CD4-positive, alpha-beta memory T cell (primary cell): Measurements from ENCODE around the gene DAPK2. TPM values are rescaled to one million over a fixed set of nuclear protein-coding genes. Genes with fewer than 3 reads are reported as not detected.
A peak's percentile ranks its signal among the peaks of the same experiment; 100 is the strongest.

Experiments used
- CTCF ChIA-PET: fragments of 350-600 bp; sonication (Branson Sonifier 250); formaldehyde crosslinking; loops from one replicate; lab custom pipeline; 2021; ENCODE audit warnings: inconsistent platforms; ENCODE audit not compliant: partially characterized antibody; lab: Charles Lee
- POLR2A ChIA-PET: fragments of 350-600 bp; sonication (Branson Sonifier 250); formaldehyde crosslinking; loops from one replicate; lab custom pipeline; 2021; ENCODE audit not compliant: partially characterized antibody; lab: Charles Lee
- DNase-seq, 5 donors: peaks; one replicate each; pipeline versions ENCODE4 v3.0.0 to v3.0.0-alpha.2; 2020 to 2022; ENCODE audit warnings: mixed read lengths in 1 of 5
- H3K27ac ChIP-seq: one replicate; pipeline ENCODE4 v1.7.0; 2013; ENCODE audit warnings: low read depth, low read length
- H3K27me3 ChIP-seq: 2 replicates; pipeline ENCODE4 v1.7.0; 2013; ENCODE audit warnings: mild to moderate bottlenecking, low read length, moderate library complexity; ENCODE audit not compliant: insufficient read depth
- H3K36me3 ChIP-seq: 2 replicates; pipeline ENCODE4 v1.7.0; 2013; ENCODE audit warnings: mild to moderate bottlenecking, low read length, moderate library complexity; ENCODE audit not compliant: insufficient read depth
- H3K4me1 ChIP-seq: 2 replicates; pipeline ENCODE4 v1.7.0; 2013; ENCODE audit warnings: mild to moderate bottlenecking, low read length, moderate library complexity; ENCODE audit not compliant: insufficient read depth
- H3K4me3 ChIP-seq, 2 donors: one replicate each; pipeline ENCODE4 v1.7.0; 2013; ENCODE audit warnings: low read length in 2 of 2, mild to moderate bottlenecking in 1 of 2
- H3K9me3 ChIP-seq, 2 donors: one replicate each; pipeline ENCODE4 v1.7.0; 2013; ENCODE audit warnings: low read length in 2 of 2, control low read depth in 1 of 2; ENCODE audit not compliant: control insufficient read depth in 1 of 2
- H3K27ac Mint-ChIP-seq, 7 donors: one replicate each; pipeline ENCODE4 v1.8.0; 2020 to 2021; ENCODE audit warnings: mixed read lengths in 7 of 7, mild to moderate bottlenecking in 6 of 7, inconsistent platforms in 3 of 7, moderate library complexity in 3 of 7
- H3K27me3 Mint-ChIP-seq, 2 donors: one replicate each; pipeline ENCODE4 v1.8.0; 2020 to 2021; ENCODE audit warnings: mixed read lengths in 2 of 2
- H3K36me3 Mint-ChIP-seq, 2 donors: one replicate each; pipeline ENCODE4 v1.8.0; 2020 to 2021; ENCODE audit warnings: mixed read lengths in 2 of 2, inconsistent platforms in 1 of 2, mild to moderate bottlenecking in 1 of 2
- H3K4me1 Mint-ChIP-seq, 4 donors: one replicate each; pipeline ENCODE4 v1.8.0; 2020 to 2021; ENCODE audit warnings: mixed read lengths in 4 of 4, mild to moderate bottlenecking in 1 of 4
- H3K4me3 Mint-ChIP-seq, 8 donors: one replicate each; pipeline ENCODE4 v1.8.0; 2020 to 2021; ENCODE audit warnings: mixed read lengths in 8 of 8, mild to moderate bottlenecking in 7 of 8, moderate library complexity in 6 of 8, inconsistent platforms in 3 of 8
- H3K9me3 Mint-ChIP-seq, 8 donors: one replicate each; pipeline ENCODE4 v1.8.0; 2020 to 2021; ENCODE audit warnings: mixed read lengths in 8 of 8, mild to moderate bottlenecking in 5 of 8, inconsistent platforms in 3 of 8, moderate library complexity in 1 of 8
- intact Hi-C: fragments of 100-400 bp; cut with micrococcal nuclease; formaldehyde crosslinking; loops from one replicate; pipeline ENCODE4 v1.15.1; 2023
- polyA plus RNA-seq, 2 donors: library from polyadenylated mRNA; unstranded; fragments of 300-500 nt; fragmentation: Illumina TruSeq; gene quantifications; one replicate each; pipeline ENCODE4 v1.2.3, GENCODE V29; 2021
- total RNA-seq, 2 experiments: library from RNA; stranded (reverse); gene quantifications; one replicate each; pipeline ENCODE4 v1.2.3, GENCODE V29; 2021

The DAPK2 gene
- total and polyA plus RNA-seq, 4 experiments from 2014 or later = 0.93 to 2.9 (median 2.3) TPM; not detected in 1

DNA sequence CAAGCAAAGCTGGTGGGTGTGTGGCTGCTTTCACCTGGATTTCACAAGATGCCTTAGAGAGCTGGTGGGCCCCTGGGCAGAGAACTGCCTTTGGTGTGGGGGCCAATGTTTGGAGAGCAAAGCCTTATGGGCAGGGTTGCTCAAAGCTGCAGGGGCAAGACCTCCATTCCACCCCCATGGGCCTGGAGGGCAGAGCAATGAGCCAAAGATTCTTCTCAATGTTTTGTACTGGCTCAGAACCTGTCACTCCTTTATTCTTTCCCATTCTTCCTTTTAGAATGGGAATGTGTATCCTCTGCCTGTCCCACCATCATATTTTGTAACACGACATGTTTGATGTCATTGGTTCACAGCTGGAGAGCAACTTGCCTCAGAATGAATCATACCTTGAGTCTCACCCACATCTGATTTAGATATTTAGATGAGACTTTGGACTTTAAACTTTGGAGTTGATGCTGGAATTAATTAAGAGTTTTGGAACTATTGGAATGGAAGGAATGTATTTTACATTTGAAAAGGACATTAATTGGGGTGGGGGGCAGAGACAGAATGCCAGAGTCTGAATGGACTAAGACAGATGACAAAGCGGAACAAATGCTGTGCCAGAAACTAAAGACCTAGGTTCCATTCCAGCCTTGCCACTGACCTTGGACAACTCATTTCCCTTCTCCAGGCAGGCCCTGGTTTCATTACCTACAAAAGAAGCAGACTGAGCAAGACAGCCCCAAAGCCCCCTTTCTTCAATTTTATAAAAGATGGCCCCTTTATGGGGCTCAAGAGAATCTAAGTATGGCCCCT is 72.9 kb downstream of the DAPK2 start:
- Mint-ChIP-seq H3K4me1 (peaks cover 22 to 41% (median 31%) of the 10 kb centered on the region in 4 donors), H3K27me3 (peaks cover 0 to 1% of the 10 kb centered on the region in 2 donors), H3K4me3 (no peak overlapping the region), H3K36me3 (no peaks in the 10 kb centered on the region), H3K27ac (peak overlapping the region in 1 of 7 donors; percentile 53), H3K9me3 (no peaks in the 10 kb centered on the region)
- Histone ChIP-seq H3K27me3 (no peaks in the 10 kb centered on the region), H3K27ac (no peak overlapping the region), H3K9me3 (no peaks in the 10 kb centered on the region), H3K4me3 (no peak overlapping the region), H3K36me3 (no peaks in the 10 kb centered on the region), H3K4me1 (peaks cover 32% of the 10 kb centered on the region)
- POLR2A ChIA-PET = no interaction called here
- intact Hi-C loops = no loop called here
- CTCF ChIA-PET = interaction anchor here (1.7 kb wide), 1 partner anchor 28 kb away, joined by 6 read pairs; no protein-coding TSS in a partner anchor
- no peak for DNase-seq

- CTCF ChIA-PET = no interaction called here
- H3K4me1 Mint-ChIP-seq = peaks cover 22 to 47% (median 32%) of the 10 kb centered on the region in 4 donors
Measured at GRCh38 chr15:63972801-63973200, 73.5 kb downstream of the DAPK2 start.

GRCh38 chr15:63971904-63972303 is 74.4 kb downstream of the DAPK2 start:
- intact Hi-C loops = loop anchor here (1.0 kb wide), 1 partner anchor 38 kb away; no protein-coding TSS in a partner anchor
- Histone ChIP-seq H3K36me3 (no peaks in the 10 kb centered on the region), H3K4me3 (no peak overlapping the region), H3K4me1 (peaks cover 37% of the 10 kb centered on the region), H3K9me3 (no peaks in the 10 kb centered on the region), H3K27ac (peak overlapping the region; percentile 34), H3K27me3 (no peaks in the 10 kb centered on the region)
- H3K9me3 Mint-ChIP-seq = no peaks in the 10 kb centered on the region
- DNase-seq = no peak
- peak overlapping the region; percentile 84 to 99 (median 95) for H3K27ac Mint-ChIP-seq
- peaks cover 22 to 50% (median 33%) of the 10 kb centered on the region in 4 donors for H3K4me1 Mint-ChIP-seq
- peak overlapping the region in 4 of 8 donors; percentile 17 to 91 (median 86) for H3K4me3 Mint-ChIP-seq
- CTCF ChIA-PET = interaction anchor here (0.8 to 4.1 kb wide), 6 partner anchors 27 to 219 kb away, joined by 3 to 26 read pairs (median 4); partner anchors contain the start of gene DAPK2
- peaks cover 0 to 1% of the 10 kb centered on the region in 2 donors for H3K27me3 Mint-ChIP-seq
- H3K36me3 Mint-ChIP-seq = no peaks in the 10 kb centered on the region
- POLR2A ChIA-PET = interaction anchor here (1.0 to 2.1 kb wide), 5 partner anchors 27 to 138 kb away, joined by 3 to 26 read pairs (median 7); partner anchors contain the start of gene HERC1

More at GRCh38 chr15:63972801-63973200, 73.5 kb downstream of the DAPK2 start:
- H3K27me3 Mint-ChIP-seq = peaks cover 0 to 1% of the 10 kb centered on the region in 2 donors
- H3K27ac Mint-ChIP-seq = peak overlapping the region in 2 of 7 donors; percentile 26 to 94
- no peaks in the 10 kb centered on the region for H3K36me3 ChIP-seq
- no peaks in the 10 kb centered on the region for H3K36me3 Mint-ChIP-seq
- DNase-seq = no peak
- no peaks in the 10 kb centered on the region for H3K9me3 Mint-ChIP-seq
- H3K27me3 ChIP-seq = no peaks in the 10 kb centered on the region
- intact Hi-C loops = no loop called here
- H3K27ac ChIP-seq = no peak overlapping the region
- H3K4me3 Mint-ChIP-seq = no peak overlapping the region
- no peak overlapping the region for H3K4me3 ChIP-seq
- POLR2A ChIA-PET = interaction anchor here (1.0 kb wide), 1 partner anchor 139 kb away, joined by 3 read pairs; the partner anchor contains the start of gene HERC1
- no peaks in the 10 kb centered on the region for H3K9me3 ChIP-seq
- H3K4me1 ChIP-seq = peaks cover 37% of the 10 kb centered on the region

- Mint-ChIP-seq H3K9me3 (no peaks in the 10 kb centered on the region), H3K4me3 (peak overlapping the region in 7 of 8 donors; percentile 67 to 91 (median 83)), H3K27me3 (no peaks in the 10 kb centered on the region), H3K27ac (peak overlapping the region; percentile 84 to 99 (median 95)), H3K36me3 (no peaks in the 10 kb centered on the region), H3K4me1 (peaks cover 22 to 50% (median 33%) of the 10 kb centered on the region in 4 donors)
- H3K4me1 ChIP-seq = peaks cover 37% of the 10 kb centered on the region
- peak overlapping the region; percentile 34 for H3K27ac ChIP-seq
- H3K9me3 ChIP-seq = no peaks in the 10 kb centered on the region
- no peaks in the 10 kb centered on the region for H3K27me3 ChIP-seq
- no peaks in the 10 kb centered on the region for H3K36me3 ChIP-seq
- peak overlapping the region in 1 of 2 donors; percentile 4 for H3K4me3 ChIP-seq
- peak; percentile 12 to 75 (median 29) for DNase-seq
- CTCF ChIA-PET = interaction anchor here (0.7 to 4.1 kb wide), 9 partner anchors 9 to 219 kb away, joined by 3 to 26 read pairs (median 3); partner anchors contain the start of gene DAPK2
- POLR2A ChIA-PET = interaction anchor here (1.1 to 2.1 kb wide), 5 partner anchors 26 to 79 kb away, joined by 3 to 26 read pairs (median 7); no protein-coding TSS in a partner anchor
- intact Hi-C loops = loop anchor here (1.0 kb wide), 1 partner anchor 39 kb away; no protein-coding TSS in a partner anchor
Measured at GRCh38 chr15:63971427-63971805, 74.9 kb downstream of the DAPK2 start.

DNA sequence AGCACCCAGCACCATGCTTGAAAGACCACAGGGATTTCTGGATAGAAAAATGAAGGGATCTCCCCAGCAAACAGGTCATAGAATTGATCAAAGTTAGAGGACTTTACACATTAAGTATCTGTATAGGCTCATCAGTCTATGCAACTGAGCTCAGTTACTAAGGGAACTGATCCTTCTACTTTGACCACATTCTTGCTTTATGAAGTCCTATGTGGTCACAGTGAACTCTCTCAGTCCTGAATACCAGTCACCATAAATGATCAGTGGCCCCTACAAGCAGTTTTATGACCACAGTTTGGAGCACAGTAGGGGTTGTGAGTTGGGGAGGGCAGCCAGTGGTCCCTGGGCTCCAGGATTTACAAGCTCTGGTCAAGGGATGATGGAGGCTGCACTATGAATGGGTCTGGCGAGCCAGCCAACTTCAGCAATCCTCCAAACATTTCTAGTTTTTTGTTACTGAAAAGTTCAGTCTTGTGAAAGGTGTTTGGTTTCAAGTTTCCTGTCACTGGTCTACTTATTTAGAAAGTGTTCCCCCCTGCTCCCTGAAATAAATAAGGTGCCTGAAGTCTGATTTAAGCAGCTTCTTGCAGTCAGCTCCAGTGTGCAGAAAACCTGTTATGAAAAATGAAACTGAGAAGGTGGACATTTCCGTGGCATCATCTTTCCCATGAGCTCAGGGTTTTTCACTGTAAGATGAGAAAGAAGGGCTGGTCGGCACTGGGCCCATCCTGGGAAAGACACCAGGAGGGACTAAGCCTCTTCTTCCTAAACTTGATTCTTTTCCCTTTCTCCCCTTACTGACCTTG is 75.5 kb downstream of the DAPK2 start:
- H3K27me3 Mint-ChIP-seq = no peaks in the 10 kb centered on the region
- no peaks in the 10 kb centered on the region for H3K36me3 Mint-ChIP-seq
- H3K27ac ChIP-seq = peak overlapping the region; percentile 34
- H3K36me3 ChIP-seq = no peaks in the 10 kb centered on the region
- H3K9me3 ChIP-seq = no peaks in the 10 kb centered on the region
- H3K27me3 ChIP-seq = no peaks in the 10 kb centered on the region
- intact Hi-C loops = loop anchor here (1.0 kb wide), 1 partner anchor 39 kb away; no protein-coding TSS in a partner anchor
- ChIA-PET CTCF (interaction anchor here (0.7 to 4.1 kb wide), 9 partner anchors 9 to 218 kb away, joined by 3 to 26 read pairs (median 3); partner anchors contain the start of gene DAPK2), POLR2A (interaction anchor here (0.6 to 2.1 kb wide), 6 partner anchors 17 to 78 kb away, joined by 3 to 26 read pairs (median 7); no protein-coding TSS in a partner anchor)
- DNase-seq = peak; percentile 7 to 58 (median 19)
- peaks cover 22 to 50% (median 33%) of the 10 kb centered on the region in 4 donors for H3K4me1 Mint-ChIP-seq
- peak overlapping the region; percentile 8 to 91 (median 78) for H3K4me3 Mint-ChIP-seq
- H3K27ac Mint-ChIP-seq = peak overlapping the region; percentile 84 to 99 (median 95)
- peak overlapping the region in 1 of 2 donors; percentile 4 for H3K4me3 ChIP-seq
- peaks cover 0 to 2% (median 0%) of the 10 kb centered on the region in 8 donors for H3K9me3 Mint-ChIP-seq
- H3K4me1 ChIP-seq = peaks cover 37% of the 10 kb centered on the region

DNA sequence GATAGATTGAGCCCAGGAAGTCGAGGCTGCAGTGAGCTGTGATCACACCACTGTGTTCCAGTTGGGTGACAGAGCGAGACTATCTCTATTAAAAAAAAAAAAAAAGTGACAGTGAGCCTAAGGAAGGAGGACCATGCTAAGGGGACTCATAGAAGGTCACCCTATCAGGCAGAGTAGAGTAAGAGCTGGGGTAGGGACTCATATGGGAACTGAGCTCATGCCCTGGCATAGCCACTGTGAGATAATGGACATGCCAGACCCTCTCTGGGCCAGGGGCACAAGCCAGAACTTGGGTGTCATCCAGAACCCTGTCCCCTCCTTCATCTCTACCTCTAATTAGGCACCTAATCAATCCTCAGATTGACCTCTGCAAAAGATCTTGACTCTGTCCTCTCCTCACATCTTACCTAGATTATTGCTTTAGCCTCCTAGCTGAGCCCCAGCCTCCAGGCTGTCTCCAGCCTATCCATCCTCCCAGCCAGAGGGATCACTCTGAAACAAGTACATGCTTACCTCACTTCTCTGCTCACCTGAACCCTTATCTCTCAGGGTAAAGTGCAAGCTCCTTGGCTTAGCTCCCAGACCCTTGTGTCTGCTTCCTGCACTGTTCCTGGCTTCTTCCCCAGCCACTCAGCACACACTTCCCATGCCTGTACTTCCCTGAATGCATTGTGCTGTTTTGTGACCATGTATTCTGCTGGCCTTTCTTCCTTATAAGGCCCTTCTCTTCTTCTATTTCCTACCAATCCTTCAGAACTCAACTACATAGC is 76.4 kb downstream of the DAPK2 start:
- peak overlapping the region; percentile 34 for H3K27ac ChIP-seq
- Mint-ChIP-seq H3K27ac (peak overlapping the region; percentile 84 to 99 (median 94)), H3K9me3 (peaks cover 0 to 10% (median 2%) of the 10 kb centered on the region in 8 donors), H3K27me3 (no peaks in the 10 kb centered on the region), H3K36me3 (peaks cover 0 to 2% of the 10 kb centered on the region in 2 donors), H3K4me1 (peaks cover 22 to 50% (median 33%) of the 10 kb centered on the region in 4 donors), H3K4me3 (peak overlapping the region in 3 of 8 donors; percentile 5 to 91 (median 17))
- H3K4me3 ChIP-seq = no peak overlapping the region
- CTCF ChIA-PET = interaction anchor here (4.1 kb wide), 1 partner anchor 25 kb away, joined by 26 read pairs; no protein-coding TSS in a partner anchor
- no peaks in the 10 kb centered on the region for H3K27me3 ChIP-seq
- POLR2A ChIA-PET = interaction anchor here (0.9 to 2.1 kb wide), 4 partner anchors 25 to 41 kb away, joined by 4 to 26 read pairs (median 9); no protein-coding TSS in a partner anchor
- DNase-seq = no peak
- no peaks in the 10 kb centered on the region for H3K36me3 ChIP-seq
- H3K4me1 ChIP-seq = peaks cover 37% of the 10 kb centered on the region
- intact Hi-C loops = no loop called here
- H3K9me3 ChIP-seq = no peaks in the 10 kb centered on the region
